Measurements from ENCODE around the gene FHIT.
"Not testable (repeated sequence)": the region's sequence is repeated elsewhere in the genome, so short reads cannot be mapped to it uniquely, and the experiment has no call there.

DNA sequence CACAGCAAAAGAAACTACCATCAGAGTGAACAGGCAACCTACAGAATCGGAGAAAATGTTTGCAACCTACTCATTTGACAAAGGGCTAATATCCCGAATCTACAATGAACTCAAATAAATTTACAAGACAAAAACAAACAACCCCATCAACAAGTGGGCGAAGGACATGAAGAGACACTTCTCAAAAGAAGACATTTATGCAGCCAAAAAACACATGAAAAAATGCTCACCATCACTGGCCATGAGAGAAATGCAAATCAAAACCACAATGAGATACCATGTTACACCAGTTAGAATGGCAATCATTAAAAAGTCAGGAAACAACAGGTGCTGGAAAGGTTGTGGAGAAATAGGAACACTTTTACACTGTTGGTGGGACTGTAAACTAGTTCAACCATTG is 35.1 kb downstream of the FHIT start:
- TF ChIP-seq, protein P1, sequence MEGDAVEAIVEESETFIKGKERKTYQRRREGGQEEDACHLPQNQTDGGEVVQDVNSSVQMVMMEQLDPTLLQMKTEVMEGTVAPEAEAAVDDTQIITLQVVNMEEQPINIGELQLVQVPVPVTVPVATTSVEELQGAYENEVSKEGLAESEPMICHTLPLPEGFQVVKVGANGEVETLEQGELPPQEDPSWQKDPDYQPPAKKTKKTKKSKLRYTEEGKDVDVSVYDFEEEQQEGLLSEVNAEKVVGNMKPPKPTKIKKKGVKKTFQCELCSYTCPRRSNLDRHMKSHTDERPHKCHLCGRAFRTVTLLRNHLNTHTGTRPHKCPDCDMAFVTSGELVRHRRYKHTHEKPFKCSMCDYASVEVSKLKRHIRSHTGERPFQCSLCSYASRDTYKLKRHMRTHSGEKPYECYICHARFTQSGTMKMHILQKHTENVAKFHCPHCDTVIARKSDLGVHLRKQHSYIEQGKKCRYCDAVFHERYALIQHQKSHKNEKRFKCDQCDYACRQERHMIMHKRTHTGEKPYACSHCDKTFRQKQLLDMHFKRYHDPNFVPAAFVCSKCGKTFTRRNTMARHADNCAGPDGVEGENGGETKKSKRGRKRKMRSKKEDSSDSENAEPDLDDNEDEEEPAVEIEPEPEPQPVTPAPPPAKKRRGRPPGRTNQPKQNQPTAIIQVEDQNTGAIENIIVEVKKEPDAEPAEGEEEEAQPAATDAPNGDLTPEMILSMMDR (IDR thresholded peaks at IDR 0.05): not testable (repeated sequence)
- not testable (repeated sequence) for TF ChIP-seq POLR2A, POLR2AphosphoS5 (IDR thresholded peaks at IDR 0.05)
